Activated CD8-positive, alpha-beta memory T cell treated with anti-CD3 and anti-CD28 coated beads, Interleukin-2, amount 50 U/mL, for 1 hour (primary cell): Measurements from ENCODE around the gene KRTAP5-7.
"Not testable (repeated sequence)": the region's sequence is repeated elsewhere in the genome, so short reads cannot be mapped to it uniquely, and the experiment has no call there.

Experiments used
- DNase-seq: peaks from one replicate; pipeline ENCODE4 v3.0.0-alpha.2; 2020; ENCODE audit errors: extremely low read depth

The KRTAP5-7 gene

GRCh38 chr11:71526796-71527575 lies at the start of gene KRTAP5-7:
Gene KRTAP5-7, plus strand, starts transcription at chr11:71527267. Its CDS starts 34 bp downstream, at chr11:71527301.
- DNase-seq = not testable (repeated sequence)

GRCh38 chr11:71477641-71478527 lies 49.2 kb upstream of the KRTAP5-7 start:
- no peak for DNase-seq

GRCh38 chr11:71478528-71478840 lies 48.6 kb upstream of the KRTAP5-7 start:
- DNase-seq = no peak

- DNase-seq = no peak
Measured at GRCh38 chr11:71481101-71481960, 45.7 kb upstream of the KRTAP5-7 start.

- DNase-seq = no peak
Measured at GRCh38 chr11:71482216-71482615, 44.9 kb upstream of the KRTAP5-7 start.

- DNase-seq = no peak
Measured at GRCh38 chr11:71482746-71483364, 44.2 kb upstream of the KRTAP5-7 start.

GRCh38 chr11:71483692-71484091 lies 43.4 kb upstream of the KRTAP5-7 start:
- no peak for DNase-seq

- DNase-seq = no peak
Measured at GRCh38 chr11:71484248-71485062, 42.6 kb upstream of the KRTAP5-7 start.

- DNase-seq = no peak
Measured at GRCh38 chr11:71485063-71485399, 42.0 kb upstream of the KRTAP5-7 start.

- DNase-seq = no peak
Measured at GRCh38 chr11:71485466-71485865, 41.6 kb upstream of the KRTAP5-7 start.

- no peak for DNase-seq
Measured at GRCh38 chr11:71486320-71486719, 40.7 kb upstream of the KRTAP5-7 start.

GRCh38 chr11:71488681-71489270 lies 38.3 kb upstream of the KRTAP5-7 start:
- no peak for DNase-seq

GRCh38 chr11:71489311-71490043 lies 37.6 kb upstream of the KRTAP5-7 start:
- no peak for DNase-seq

GRCh38 chr11:71490044-71490730 lies 36.9 kb upstream of the KRTAP5-7 start:
- no peak for DNase-seq

GRCh38 chr11:71490731-71491390 lies 36.2 kb upstream of the KRTAP5-7 start:
- DNase-seq = no peak

- DNase-seq = no peak
Measured at GRCh38 chr11:71491531-71491930, 35.5 kb upstream of the KRTAP5-7 start.

- DNase-seq = no peak
Measured at GRCh38 chr11:71491940-71492339, 35.1 kb upstream of the KRTAP5-7 start.
